NCI-H526 (cell line): ENCODE measurements around the gene JADE2.
A peak's percentile ranks its signal among the peaks of the same experiment; 100 is the strongest.

Experiments used
- DNase-seq, 2 experiments: peaks; one replicate each; lab custom pipeline; 2025; lab: John Stamatoyannopoulos, UW

The JADE2 gene

DNA sequence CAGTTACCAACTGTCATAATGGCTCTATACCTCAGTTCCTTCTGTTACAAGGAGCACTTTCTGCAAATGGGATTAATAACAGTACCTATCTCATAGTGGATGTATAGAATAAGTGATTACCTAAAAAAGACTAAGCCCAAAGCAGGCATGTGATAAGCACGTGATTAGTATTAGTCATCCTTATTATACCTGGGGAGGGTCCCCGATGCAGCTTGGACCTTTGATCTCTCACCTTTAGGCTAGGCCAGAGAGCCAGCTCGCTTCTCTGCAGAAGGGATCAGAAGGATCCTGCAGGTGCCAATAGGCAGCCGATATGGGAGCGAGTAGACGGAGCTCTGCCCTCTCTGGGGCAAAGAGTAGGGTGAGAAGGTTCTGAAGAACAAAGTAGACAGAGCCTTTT is 4.0 kb downstream of the JADE2 start:
- DNase-seq: no peak

DNA sequence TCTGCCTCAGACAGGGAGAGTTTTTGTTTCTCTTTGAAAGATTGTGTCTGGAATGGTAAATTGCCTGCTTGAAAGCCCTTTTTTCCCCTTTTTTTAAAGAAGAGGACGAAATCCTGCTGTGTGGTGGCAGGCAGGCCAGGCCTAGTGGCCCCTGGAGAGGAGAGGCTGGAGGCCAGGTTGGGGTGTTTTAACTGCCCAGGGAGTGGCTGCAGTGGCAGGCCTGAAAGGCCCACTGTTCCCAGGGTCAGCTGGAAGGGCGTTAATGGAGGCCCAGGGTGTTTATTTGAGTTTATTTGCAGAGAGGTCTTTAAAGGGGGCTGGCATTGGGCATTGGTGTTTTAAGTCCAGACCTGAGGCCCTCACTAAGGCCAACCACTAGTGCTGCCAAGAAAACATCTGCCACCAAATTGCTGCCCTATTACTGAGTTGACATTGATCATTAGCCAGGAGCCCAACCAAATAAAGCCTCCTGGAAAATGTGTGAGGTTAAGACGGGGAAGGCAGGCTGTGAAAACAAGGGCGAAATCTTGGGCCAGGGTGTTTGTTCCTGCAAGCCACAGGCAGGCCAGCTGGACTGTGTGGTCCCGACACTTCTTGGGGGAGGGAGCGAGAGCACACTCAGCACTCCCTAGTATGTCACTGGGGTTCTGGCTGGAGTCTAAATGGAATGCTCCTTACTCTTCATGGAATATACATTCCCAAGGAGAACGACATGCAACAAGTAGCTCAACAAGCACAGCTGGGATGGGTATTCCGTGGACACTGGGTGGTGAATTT is 5.0 kb downstream of the JADE2 start:
- no peak for DNase-seq

DNA sequence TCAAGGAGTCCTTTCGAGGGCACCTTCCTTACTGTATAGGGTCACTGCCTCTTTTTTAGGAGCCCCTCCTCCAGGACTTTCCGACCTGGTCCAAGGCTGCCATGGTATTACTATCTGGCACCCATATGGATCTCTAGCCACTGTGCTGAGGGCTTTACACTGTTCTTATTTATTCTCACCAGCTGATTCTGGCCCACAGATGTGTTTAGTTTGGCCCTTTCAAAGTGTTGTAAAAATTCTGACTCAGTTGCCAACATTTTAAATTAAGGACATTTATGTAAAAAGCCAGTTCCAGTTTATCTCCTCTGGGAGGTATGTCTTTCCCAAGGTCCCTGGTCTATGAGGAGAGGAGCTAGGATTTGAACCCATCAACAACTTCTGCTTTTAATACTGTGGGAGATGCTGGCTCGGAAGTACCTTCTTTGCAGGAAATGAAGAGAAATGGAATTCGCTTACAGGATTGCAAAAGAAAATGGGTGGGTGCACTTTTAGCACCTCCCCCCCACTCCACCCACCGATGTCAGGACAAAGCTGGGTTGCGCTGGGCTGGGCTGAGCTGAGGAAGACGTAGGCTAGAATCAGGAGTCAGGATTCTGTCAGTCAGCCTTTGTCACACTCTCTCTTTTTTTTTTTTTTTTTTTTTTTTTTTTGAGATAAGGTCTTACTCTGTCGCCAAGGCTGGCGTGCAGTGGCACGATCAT is 7.8 kb downstream of the JADE2 start:
- no peak for DNase-seq

DNA sequence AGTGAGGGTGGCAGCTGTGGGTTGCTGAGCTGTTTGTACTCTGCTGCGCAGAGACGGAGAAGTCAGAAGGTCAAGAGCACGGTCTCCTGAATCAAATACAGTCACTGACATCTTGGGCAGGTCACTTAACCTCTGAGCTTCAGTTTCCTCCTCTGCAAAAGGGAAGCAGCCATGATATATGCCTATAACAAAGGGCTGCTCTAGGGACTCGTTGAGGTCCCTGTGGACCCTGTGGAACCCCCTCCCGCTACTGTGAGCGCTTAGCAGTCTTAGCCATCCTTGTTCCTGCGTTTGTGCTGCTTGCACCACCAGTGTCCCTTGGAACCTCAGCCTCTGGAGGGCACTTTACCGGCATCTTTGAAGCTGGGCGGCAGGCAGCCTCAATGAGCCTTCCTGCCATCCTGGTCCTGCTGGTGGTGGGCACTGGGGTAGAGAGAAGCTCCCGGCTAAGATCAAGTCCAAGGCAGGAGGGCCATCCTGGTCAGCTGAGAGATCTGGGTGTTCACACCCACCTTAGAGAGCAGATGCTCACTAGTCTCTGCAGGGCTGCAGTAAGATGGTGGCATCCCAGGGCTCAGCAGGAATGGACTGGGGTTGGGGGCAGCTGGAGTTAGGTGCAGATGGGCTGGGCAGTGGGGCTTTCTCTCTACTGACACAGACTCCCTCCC is 8.7 kb downstream of the JADE2 start:
- no peak for DNase-seq

DNA sequence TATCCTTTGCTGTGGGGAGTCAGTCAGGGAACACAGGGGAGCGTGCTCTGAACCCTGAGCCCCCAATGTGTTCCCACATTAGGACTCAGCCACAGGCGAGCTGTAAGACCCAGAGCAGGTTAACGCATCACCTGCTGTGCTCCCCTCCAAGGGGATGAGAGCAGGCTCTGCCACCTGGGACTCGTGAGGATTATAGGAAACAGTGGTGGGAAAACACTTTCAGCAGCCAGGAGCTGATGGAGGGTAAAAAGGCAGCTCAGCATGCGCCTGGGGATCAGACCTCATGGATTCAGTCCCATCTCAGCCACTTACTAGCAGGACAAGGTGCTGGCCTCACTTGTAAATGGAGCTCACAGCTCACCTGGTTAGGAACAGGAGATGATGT is 9.2 kb downstream of the JADE2 start:
- no peak for DNase-seq

DNA sequence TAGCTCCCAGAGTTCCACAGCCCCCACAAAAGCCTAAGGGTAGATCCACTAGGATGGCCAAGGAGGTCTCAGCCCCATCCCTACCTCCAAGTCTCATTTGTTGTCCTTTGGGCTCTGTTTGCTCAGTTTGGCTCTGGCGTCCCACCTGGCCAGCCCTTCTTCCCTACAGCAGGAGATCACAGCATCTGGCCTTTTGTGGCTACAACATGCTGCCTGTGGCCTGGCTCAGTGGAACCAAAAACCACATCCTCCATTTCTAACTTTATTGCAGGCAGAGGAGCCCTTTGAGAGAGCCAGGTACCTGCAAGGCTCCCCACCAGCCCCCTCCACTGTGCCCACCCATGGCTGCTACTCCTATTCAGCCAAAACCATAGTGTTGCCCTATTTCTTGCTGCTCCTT is 11.4 kb downstream of the JADE2 start:
- DNase-seq: no peak

DNA sequence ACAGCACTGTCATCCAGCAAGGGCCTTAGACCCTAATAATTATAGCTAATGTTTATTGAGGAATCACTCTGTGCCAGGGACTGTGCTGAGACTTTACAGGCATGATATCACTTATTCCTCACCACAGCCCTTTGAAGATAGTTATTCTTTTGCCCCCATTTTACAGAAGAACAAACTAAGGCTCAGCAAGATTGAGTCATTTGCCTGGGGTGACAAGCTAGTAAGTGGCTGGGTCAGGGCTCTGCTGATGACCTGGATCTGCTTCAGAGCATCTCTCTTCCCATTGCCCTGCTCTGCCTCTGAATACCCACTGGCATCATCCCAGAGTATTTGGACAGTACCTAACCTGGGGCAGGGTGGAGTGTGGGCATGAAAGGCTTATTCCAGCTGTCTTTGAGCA is 11.8 kb downstream of the JADE2 start:
- no peak for DNase-seq

DNA sequence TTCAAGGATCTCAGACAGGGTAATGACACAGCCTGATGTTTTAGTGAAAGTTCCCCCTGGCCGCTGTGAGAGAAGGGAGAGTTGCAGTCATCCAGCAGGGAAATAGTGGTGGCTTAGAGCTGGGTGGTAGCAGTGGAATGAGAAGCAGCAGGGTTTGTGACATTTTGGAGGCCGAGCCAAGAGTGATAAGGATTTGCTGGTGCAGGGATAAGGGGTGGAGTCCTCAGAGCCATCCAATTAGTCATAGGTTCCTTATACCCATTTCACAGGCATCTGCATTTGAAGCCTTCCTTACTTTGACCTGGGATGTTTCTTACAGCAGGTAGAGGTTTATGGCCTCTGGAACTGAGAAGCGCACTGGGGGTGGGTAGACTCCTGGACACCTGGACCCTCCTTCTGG is 12.8 kb downstream of the JADE2 start:
- no peak for DNase-seq

DNA sequence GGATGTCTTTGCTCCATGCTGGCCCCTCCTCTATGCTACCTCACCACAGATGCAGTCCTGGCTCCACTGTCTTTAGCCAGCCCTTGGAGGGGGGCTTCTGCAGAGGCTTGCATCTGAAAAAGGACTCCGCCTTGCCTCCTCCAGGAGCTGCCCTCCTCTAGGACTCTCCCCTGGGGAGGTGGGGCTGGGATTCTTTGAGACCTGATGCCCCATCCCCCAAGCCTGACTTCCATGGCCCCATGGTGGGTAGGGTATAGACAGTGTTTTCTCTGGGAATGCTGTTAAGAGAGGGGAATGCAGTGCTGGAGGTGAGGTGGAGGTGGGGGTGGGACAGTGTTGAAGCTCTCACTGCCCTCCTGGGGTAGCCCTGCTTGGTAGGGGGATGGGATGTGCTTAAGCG is 14.3 kb downstream of the JADE2 start:
- DNase-seq: no peak

DNA sequence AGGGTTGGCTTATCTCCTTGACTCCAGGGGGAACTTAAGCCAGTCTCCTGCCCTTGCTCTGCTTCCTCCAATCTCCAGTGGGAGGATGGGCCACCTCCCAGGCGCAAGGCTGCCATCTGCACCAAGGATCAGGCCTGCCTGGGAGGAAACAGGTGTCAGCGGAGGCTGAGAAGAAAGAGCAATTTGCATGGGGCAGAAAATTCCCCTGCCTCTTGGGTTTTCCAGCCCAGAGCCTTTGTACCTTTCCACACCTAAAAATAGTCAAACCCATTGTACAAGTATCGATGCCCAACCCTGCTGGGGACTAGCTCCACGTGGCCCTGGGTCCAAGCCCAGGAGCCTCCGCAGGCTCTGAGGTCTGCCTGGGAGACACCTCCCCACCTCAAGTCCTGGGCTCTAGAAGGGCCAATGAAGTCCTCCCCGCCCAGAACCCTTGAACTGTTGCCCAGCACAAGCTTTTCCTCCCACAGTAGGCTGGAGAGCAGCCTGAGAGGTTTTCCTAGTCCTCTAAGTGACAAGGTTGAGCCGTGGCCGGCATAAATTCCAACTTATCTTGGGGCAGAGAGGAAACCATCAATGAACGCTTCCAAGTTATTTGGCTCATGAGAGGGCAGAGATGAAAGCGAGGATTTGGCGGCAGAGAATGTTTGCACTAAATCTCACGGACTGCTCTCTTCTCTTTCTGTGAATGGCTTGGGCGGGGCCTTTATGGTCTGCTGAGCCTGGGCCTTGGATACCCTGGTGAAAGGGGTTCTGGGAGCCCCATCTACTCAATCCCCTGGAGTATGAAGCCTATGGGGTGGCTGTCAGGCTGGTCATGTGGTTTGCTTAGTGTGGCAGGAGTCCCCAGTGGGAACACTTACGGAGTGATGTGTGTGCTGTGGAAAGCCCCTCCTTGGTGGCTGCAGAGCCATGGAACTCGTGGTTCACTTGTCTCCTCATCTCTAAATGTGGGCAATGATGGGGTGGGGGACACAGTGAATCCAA is 15.6 kb downstream of the JADE2 start:
- no peak for DNase-seq

DNA sequence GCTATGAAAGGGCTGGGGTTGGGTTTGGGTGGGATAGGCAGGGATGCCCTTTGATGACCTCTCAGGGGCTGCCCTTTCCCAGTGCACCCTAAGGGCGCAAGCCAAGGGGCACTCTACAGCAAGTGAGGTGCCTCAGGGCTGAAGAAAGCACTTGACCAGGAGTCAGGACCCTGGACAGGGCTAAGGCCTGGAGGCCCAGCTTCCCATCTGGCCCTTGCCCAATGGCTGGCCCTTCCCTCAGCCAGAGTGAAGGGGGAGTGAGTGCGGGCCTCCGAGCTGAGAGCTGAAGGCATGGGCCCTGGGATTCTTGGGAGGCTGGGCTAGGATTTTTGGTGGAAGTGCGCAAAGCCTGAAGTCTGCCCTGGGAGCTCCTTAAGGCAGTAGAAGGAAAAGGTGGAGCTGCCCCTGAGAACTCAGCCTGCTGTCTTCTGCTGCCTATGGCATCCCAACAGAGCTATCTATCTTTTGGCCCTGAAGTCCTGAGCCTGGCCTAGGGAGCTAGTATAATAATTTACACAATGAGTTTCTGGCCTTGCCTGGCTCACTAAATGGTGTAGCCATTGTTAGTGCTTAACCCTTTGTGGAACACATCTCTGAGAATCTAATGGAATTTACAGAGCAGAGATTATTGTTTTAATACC is 16.4 kb downstream of the JADE2 start:
- DNase-seq: no peak

DNA sequence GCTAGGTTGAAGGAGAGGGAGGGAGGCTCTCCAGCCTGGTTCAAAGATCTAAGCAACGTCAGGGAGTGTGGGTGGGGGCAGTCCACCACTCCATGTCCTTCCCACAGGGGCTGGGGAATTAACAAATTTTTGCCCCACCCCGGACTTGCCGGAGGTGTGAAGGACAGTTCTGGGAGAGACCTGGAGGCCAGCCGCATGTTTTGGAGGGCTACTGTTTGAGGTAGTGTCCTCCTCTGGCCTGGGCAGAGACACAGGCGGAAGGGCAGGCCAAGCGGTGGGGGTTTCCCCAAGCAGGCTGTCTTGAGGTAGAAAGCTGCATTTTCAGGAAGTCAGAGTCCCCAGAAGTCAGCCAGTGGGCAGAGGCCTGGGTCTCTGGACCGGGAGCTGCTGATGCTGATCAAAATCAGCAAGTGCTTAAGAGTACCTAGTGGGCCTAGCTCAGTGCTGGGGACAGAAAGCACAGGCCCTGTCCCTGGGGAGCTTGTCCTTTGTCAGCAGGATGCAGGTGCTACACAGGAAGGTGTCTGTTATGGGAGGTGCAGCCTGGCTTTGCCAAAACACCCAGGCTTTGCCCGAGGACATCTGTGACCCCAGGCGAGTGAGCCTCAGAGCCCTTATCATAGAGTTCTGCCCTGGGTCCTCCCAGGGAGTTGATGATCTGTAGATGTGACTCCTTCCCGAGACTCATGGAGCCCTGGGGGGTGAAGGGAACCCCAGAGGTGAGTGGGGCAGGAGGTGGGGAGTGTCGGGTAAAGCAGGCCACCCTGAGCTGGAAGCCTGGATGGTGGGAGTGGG is 18.5 kb downstream of the JADE2 start:
- no peak for DNase-seq

DNA sequence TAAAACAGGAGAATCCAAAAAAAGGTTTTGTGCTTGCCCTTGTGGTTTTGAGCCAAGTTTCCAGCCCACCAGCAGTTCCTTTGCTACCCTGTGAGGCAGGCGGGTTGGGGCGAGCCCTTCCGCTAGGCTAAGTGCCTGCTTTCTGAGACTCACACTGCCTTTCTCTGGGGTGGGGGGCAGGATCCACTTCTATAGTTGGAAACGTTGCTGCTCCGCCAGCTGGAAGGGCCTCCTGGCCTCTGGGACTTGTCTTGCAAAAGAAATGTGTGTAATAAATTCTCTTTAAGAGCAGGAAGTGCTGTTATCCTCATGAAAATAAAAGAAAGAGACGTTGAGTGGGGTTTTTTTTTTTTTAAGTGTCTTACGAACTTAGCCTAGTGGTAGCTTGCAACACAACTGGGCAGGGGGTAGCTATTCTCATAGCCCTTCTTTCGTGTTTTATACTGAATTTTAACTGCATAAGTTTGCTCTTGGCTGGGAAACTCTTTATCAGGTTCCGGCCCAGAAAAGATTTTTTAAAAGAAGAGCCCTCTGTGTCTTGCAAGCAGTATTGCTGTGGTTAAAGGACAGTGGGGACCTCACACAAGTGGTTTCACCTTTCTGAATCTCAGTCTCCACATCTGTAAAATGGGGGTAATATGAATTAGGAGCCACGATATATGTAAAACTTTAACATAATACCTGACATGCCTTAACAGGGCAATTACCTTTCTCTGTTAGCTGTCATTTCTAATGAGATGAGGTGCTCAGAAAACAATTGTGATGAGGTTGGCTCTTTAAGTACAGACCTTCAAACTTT is 19.8 kb downstream of the JADE2 start:
- DNase-seq: no peak

DNA sequence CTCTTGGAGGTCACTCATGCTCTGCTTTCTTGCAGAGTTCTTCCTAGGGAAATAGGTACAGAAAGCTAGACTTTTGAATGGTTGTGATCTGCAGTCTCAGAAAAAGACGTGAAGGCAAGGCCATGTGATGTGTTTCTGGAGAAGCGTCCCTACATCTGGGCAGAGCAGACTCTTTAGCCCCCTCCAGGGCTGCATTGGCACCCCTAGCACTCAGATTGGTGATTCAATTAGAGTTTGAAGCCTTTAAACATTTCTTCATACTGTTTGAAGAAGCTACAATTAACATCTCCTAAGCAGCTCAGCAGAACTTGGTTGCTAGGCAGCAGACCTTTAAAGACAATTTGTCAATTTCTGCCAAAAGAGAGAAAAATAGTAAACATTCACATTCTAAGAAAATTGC is 21.6 kb downstream of the JADE2 start:
- no peak for DNase-seq

DNA sequence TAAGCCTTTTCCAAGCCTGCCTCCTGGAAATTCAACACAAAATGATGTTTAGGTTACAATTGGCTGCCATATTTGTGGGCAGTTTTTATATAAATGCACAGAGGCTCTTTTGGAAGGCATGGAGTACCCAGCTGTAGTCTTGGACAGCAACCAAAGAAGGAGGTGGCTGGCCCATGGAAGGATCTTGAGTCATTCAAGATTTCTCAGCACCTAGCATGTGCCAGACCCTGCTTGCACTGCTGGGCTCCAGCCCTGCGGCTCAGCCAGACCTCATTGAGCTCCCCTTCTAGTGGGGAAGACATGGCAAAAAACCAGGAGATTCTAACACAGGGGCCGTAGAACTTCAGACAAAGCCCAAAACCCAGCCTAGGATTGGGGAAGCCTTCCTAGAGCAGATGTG is 22.1 kb downstream of the JADE2 start:
- DNase-seq: no peak

DNA sequence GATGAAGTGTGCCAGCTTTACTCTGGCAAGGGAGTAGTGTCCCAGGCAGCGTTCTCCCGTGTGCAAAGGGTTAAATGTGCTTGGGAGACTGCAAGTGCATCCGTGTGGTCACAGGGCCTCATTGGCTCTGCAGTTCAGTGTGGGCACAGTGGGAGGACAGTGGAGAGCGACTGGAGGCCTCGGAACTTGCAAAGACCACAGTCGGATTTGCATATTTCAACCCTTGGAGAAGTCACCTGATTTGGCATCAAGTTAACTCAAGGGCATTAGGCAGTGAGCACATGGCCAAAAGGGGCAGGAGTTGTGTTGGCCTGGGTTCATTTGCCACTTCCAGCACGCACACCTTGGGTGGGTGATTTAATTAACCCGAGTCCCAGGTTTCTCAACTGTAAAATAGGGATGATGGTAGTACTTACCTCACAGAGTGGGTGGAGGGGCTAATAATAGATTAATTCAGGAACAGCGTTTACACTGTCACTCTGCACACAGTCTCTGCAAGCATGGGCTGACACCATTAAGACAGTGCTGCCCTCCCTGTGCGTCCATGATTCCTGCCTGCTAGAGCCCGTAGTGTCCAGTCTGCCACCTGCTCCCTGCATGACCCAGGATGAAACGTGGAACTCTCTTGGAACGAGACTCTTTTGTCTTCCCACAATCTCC is 22.7 kb downstream of the JADE2 start:
- peak; percentile 55 to 58 for DNase-seq

DNA sequence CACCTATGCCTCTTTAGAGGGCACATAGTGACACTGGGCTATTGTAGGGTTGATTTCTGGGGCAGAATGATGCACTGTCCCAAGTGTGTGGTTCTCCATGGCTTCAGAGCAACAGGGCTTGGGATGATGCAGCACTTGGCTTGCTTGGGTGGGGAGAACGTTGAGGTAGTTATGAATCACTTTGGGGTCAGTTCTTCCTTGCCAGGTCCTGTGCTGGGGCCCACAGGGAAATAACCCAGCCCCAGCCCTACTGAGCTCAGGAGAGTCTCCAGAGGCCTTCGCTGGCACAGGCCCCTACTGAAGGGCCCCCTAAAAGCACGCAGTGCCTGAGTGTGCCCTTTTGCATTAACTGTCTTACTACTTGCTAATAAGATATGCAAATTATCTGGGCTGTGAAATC is 24.2 kb downstream of the JADE2 start:
- DNase-seq: peak in 1 of 2 experiments; percentile 18

DNA sequence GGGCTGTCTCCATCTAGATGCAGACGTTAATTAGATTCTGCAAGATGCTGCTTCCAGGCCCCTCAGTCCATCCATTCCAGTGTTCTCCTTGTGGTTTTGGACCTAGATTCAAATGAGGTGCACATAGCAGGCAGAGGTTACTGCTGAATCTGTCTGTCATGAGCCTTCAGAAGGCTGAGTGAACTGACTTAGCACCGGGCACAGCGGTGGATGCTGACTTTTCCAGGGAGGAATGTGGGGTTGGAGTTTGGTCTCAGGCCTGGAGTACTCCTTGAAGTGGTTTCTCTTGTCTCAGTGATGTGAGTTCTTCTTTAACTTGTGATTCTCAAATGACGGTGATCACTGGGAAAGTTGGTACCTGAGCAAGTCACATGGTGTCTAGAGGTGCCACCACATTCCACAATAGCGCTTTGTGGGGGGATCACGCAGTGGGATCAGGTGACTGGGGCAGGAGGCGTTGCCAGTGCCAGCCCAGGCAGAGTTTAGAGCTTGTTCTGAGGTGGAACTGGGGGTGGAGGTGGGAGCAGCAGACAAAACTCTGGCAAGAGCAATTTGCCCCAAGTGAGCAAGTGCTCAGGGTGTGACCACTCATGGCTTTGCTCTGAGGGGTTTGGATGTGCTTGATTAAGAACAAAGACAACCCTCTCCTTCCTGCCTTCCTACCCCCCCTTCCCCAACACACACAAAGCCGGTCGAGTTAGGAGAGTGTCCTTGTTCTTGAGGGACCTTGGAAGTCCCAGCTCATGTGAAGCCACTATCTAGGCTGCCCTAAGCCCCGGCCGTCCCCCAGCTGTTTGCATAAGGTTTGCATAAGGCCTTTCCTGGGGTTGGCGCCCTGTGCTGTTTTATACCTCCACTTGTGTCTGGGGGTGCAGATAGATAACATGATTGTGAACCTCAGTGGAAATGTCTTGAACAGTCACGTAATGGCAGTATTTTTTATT is 25.1 kb downstream of the JADE2 start:
- DNase-seq: peak; percentile 71 to 88
